Liver (tissue), 3 donors: ENCODE results near the gene PI4K2A.
"Not testable (repeated sequence)": the region's sequence is repeated elsewhere in the genome, so short reads cannot be mapped to it uniquely, and the experiment has no call there.

Experiments
- EGR1 ChIP-seq, 2 donors: IDR thresholded peaks; 2 replicates each; pipeline ENCODE4 v1.6.1; 2016 to 2018; ENCODE audit warnings: antibody characterized with exemption in 2 of 2, low read depth in 2 of 2
- TAF1 ChIP-seq: conservative IDR thresholded peaks from 2 replicates; pipeline ENCODE4 v1.6.1; 2016; ENCODE audit warnings: antibody characterized with exemption, mild to moderate bottlenecking
- TF ChIP-seq, protein P1 (sequence below): fragments of 150-350 bp; IDR thresholded peaks from 2 replicates; pipeline ENCODE4 v1.5.1; 2017; ENCODE audit warnings: improper control_type of control experiment, low read depth, low read length; ENCODE audit not compliant: missing input control
- TF ChIP-seq, protein P2 (sequence below): IDR thresholded peaks from 2 replicates; pipeline ENCODE4 v1.6.1; 2016; ENCODE audit warnings: antibody characterized with exemption
- TF ChIP-seq, protein P3 (sequence below): IDR thresholded peaks from 2 replicates; pipeline ENCODE4 v1.6.1; 2016; ENCODE audit warnings: antibody characterized with exemption, mild to moderate bottlenecking
- donor health status: healthy.
- donor health status: healthy.

DNA sequence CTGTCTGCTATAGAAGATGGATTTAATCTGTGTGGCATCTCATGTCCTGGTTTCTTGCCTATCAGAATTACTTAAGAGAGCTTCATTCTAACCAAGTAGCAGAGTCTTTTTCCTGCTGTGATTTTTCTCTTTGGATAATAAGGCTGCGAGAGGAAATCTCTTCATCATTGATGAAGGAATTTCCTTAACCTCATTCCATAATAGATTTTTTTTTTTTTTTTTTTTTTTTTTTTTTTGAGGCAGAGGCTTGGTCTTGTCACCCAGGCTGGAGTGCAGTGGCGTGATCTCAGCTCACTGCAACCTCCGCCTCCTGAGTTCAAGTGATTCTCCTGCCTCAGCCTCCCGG lies 8.9 kb downstream of the PI4K2A start:
- TF ChIP-seq, protein P1, sequence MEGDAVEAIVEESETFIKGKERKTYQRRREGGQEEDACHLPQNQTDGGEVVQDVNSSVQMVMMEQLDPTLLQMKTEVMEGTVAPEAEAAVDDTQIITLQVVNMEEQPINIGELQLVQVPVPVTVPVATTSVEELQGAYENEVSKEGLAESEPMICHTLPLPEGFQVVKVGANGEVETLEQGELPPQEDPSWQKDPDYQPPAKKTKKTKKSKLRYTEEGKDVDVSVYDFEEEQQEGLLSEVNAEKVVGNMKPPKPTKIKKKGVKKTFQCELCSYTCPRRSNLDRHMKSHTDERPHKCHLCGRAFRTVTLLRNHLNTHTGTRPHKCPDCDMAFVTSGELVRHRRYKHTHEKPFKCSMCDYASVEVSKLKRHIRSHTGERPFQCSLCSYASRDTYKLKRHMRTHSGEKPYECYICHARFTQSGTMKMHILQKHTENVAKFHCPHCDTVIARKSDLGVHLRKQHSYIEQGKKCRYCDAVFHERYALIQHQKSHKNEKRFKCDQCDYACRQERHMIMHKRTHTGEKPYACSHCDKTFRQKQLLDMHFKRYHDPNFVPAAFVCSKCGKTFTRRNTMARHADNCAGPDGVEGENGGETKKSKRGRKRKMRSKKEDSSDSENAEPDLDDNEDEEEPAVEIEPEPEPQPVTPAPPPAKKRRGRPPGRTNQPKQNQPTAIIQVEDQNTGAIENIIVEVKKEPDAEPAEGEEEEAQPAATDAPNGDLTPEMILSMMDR: not testable (repeated sequence)
- TF ChIP-seq, protein P2, sequence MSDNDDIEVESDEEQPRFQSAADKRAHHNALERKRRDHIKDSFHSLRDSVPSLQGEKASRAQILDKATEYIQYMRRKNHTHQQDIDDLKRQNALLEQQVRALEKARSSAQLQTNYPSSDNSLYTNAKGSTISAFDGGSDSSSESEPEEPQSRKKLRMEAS: not testable (repeated sequence)
- not testable (repeated sequence) for TF ChIP-seq EGR1 (IDR thresholded peaks at IDR 0.05; ENCODE audit: low read depth in 2 of 2); TAF1
- TF ChIP-seq, protein P3, sequence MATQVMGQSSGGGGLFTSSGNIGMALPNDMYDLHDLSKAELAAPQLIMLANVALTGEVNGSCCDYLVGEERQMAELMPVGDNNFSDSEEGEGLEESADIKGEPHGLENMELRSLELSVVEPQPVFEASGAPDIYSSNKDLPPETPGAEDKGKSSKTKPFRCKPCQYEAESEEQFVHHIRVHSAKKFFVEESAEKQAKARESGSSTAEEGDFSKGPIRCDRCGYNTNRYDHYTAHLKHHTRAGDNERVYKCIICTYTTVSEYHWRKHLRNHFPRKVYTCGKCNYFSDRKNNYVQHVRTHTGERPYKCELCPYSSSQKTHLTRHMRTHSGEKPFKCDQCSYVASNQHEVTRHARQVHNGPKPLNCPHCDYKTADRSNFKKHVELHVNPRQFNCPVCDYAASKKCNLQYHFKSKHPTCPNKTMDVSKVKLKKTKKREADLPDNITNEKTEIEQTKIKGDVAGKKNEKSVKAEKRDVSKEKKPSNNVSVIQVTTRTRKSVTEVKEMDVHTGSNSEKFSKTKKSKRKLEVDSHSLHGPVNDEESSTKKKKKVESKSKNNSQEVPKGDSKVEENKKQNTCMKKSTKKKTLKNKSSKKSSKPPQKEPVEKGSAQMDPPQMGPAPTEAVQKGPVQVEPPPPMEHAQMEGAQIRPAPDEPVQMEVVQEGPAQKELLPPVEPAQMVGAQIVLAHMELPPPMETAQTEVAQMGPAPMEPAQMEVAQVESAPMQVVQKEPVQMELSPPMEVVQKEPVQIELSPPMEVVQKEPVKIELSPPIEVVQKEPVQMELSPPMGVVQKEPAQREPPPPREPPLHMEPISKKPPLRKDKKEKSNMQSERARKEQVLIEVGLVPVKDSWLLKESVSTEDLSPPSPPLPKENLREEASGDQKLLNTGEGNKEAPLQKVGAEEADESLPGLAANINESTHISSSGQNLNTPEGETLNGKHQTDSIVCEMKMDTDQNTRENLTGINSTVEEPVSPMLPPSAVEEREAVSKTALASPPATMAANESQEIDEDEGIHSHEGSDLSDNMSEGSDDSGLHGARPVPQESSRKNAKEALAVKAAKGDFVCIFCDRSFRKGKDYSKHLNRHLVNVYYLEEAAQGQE: peak; percentile 9
